HG02759 (cell line): ENCODE data around the gene FAM3D.

ENCODE experiments used
- ATAC-seq: cut with Tn5 transposase; IDR thresholded peaks from one replicate; pipeline ENCODE4 v1.9.1; 2021; ENCODE audit warnings: mild to moderate bottlenecking, moderate library complexity; ENCODE audit not compliant: unreplicated experiment

FAM3D gene

DNA sequence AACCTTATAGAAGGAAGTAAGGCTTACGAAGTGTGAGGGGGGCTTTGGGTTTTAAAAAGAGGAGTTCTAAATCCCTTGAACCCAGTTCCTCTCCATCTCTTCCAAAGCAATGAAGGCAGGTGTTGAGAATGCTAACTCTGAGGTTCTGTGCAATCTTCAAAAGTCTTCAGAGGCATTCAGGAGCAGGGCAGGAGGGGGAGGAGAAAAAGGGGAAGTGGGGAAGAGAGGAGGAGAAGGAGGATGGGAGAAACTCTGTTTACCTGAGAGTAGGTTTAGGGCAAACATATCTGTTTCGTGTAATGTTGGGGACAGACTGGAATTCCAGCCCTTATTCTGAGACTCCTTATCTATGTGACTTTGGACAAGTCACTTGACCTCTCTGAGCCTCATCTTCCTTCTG, 36.9 kb downstream of the FAM3D start:
- ATAC-seq: no peak

DNA sequence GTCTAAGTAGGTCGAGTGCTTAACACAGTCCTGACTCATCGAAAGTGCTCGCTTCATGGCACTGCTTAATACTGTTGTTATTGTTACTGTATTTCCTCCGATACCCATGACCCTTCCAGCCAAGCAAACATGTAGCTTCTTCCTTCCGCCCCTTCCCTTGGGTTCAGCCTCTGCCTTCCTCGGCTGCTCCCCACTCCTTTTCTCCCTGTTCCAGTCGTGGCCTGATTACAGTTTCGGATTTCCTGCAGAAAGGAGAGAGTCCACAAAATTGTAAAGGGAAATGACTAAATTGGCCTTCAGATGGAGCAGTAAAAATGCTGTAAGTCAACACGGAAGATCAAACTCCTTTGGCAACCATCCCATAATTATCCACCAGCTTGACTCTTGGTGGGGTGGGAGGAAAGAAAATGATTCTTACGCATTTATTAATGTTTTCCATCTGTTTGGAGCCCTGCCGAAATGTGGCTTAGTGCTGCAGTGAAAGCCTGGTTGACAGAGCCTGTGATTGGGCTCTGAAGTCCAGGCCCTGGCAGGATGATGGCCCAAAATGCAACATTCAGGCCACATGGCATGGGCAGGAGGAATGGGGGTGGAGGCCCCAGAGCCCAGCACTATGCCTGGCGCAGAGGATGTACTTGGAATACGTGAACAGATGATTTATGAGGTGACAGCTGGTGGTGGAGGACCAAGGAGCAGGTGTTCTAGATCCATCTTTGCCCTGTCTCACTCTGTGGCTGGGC, 37.6 kb downstream of the FAM3D start:
- no peak for ATAC-seq

DNA sequence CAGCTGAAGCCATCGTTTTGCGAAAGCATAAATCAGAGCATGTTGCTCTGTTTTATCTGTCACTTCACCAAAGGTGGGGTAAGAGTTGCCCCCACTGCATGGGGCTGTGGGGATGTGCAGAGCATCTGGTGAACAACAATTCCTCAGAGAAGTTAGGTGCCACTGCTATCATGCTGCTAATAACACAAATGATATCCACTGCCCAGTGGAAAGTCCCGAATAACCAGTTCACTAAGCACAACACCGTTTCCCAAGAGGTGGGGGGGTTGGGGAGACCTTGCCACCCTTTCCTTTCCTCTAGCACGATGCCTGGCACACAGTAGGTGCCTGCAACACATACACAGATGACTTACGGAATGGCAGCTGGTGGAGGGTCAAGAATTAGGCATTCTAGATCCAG, 38.6 kb downstream of the FAM3D start:
- no peak for ATAC-seq

DNA sequence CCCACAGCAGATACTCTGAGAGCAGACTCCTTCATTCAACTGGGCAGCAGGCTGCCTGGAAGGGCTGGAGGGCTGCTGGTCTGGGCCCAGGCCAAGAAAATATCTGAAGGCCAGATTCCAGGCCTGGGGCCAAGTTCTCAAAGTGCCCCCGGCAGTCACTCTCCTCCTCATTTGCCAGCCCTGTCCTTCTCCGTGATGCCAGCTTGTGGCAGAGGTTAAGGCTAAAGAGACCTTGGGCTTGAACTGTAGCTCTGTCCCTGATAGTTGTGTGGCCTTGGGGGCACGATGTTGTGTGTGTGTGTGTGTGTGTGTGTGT, 39.0 kb downstream of the FAM3D start:
- ATAC-seq: no peak

GRCh38 chr3:58626841-58627569, 39.6 kb downstream of the FAM3D start:
- no peak for ATAC-seq

DNA sequence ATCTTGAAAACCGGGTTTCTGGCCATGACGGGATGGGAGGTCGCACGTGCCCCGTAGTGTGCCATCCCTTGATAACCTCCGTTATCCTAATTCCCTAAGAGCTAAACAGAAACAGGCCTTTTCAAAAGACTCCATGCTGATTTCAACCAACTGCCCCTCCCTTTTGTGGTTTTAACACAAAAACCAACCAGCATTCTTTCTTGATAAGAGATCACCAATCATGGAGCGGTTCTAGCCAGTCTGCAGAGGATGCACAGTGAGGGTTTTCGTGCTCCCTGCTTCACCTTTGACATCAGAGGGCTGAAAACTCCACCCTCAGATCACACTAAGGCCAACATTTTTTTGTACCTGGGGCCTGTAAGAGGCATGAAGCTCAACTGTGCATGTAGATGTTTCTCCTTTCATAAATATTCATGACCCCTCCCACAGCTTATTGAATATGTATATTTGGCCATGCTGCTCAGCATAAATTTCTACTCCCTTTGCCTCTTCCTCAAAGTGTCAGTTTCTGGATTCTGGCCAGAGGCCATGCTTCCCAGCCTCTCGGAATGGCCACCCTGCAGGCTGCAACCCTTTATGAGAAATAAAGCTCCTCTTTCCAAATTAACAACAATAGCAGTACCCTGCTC, 41.3 kb downstream of the FAM3D start:
- ATAC-seq: no peak

- ATAC-seq: no peak
Observed at GRCh38 chr3:58624550-58624949, 42.0 kb downstream of the FAM3D start.

DNA sequence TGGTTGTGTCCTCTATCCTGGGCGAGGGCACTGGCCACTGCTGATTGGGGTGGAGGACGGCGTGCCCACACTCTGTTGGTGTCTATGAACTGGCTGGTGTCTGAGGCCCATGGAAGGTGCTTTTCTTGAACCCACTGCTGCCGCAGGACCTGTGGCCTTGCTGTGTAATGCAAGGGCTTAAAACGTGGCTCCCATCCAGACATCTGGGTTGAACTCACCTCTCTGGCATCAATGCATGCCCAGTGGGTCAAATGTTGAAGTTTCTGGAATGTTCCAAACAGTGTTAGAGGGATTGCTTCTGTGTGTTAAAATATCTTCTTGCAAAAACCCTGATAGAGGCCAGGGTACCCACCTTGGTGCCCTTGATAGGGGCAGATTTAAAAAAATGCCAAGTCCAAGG, 42.6 kb downstream of the FAM3D start:
- ATAC-seq: no peak

- ATAC-seq: no peak
Observed at GRCh38 chr3:58623478-58623877, 43.1 kb downstream of the FAM3D start.

GRCh38 chr3:58622892-58623291, 43.7 kb downstream of the FAM3D start:
- no peak for ATAC-seq

DNA sequence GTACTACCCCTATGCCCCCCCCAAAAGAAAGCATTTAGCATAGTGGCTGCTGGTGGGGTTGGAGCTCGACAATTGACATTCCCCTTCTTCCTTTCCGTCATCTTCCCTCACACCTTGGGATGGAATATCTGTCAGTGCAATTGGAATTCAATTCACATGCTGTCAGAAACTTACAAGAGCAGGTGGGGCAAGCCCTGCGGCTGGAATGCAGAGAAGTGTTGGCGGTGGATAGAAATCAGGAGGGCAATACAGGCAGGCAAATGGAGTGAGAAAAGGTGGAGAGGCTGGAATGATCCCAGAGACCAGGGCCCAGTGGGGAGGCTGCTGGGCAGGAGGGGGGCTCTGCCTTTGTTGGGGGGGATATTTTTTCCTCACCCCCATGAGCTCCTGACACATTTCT, 44.1 kb downstream of the FAM3D start:
- ATAC-seq: no peak

DNA sequence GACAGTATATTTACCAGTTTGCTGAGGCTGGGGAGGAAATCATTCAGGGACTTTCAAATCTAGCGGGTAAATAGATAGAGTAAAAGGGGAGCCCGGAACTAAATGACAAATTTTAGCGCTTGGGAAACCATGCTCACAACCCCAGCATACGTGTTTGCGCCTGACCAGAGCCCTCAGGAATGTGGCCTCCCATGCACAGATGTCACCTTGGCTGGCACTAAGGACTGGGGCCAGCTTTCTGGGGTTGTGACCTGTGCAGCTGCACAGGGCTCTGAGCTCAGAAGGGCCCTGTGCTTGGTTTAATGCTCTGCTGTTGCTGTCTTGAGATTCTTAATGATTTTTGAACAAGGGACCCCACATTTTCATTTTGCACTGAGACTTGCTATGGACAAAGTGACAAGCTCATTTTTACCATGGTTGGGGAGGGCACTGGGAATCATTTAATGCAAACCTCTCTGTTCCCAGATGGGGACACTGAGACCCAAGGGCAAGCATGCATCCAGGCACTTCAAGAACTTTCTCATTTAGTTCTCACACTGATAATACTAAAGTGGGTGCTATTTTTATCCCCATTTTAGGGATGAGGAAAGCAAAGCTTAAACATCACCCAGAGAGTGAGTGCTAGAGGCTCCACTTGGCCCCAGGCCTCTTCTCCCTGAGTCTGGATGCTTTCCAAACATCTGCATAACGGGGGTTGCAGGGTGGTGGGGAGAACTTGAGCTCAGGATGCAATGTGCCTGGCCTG, 45.3 kb downstream of the FAM3D start:
- no peak for ATAC-seq

DNA sequence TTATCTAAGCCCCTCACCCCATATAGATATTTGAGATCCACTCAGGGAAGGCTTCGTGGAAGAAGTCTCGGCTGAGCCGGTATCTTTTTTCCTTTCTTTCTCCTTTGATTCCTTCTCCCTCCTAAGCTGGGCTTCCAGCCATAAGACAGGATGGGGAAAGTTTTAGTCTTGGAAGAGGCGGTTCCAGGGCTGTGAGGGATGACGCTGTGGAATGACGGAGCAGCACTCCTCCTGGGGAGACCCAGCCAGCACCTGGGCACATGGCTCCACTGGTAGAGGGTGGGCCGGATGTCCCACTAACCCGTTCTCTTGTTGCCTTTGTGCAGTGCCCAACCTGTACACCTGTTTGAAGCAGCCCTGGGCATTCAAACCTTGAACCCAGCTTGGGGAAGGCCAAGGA, 46.2 kb downstream of the FAM3D start:
- ATAC-seq: no peak

DNA sequence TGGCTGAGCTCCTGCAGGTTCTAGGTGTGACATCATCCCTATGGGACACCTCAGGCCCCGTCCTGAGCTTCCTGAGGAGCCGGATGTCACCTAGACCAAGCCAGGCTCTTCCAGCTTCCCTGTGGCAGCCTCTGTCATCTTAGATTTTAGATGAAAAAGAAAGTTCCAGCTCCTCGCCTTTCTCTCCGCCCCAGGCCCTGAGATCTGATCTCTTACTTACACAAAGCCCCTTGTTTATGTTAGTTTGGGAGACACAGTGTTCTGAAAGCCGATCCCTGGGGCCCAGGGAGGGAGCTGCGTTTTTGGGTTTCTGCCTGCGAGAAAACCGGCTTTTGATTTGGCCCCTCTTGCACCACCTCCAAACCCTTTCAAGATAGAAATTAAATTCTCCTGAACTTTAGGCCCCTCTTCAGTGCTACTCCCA, 49.2 kb downstream of the FAM3D start:
- no peak for ATAC-seq

DNA sequence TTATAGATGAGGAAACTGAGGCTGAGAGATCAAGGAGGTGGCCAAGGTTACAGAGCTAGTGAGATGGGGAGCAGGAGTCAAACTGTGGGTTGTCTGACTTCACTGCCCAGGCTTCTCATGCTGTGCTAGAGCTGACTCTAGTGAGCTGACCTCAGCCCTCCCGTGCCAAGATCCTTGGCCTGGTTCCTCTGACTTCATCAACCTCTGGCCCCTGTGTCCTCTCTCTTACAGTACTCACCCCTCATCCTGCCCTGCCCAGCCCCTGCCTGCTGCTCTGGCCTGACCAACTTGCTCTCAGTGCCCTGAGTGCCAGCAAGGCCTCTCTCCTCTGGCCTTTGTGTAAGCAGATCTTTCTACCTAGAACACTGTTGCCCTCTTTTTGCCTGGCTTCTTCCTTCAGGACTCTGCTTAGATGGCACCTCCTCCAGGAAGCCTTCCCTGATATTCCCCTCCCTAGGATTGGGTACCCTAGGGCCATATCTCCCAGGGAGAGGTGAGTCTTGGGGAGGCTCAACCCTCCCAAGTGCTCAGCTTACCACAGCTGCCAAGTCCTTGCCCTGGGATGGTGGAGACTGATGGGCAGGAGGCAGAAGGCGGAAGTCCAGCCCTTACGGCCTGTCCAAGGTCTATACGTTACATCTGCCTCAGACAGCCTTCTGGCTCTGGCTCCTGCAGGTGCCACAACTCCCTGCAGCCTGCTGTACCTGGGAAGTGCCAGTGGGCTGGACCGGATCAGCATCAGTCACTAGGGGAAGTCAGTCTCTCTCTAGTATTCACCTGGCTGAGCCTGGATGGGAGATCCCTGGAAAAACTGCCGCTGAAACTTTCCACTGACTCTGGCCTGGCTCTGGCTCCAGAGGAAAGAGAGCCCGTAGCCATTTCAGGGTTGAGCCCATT, 53.1 kb downstream of the FAM3D start:
- no peak for ATAC-seq

GRCh38 chr3:58612830-58613229, 53.7 kb downstream of the FAM3D start:
- ATAC-seq: no peak

GRCh38 chr3:58609990-58610389, 56.6 kb downstream of the FAM3D start:
- ATAC-seq: peak; percentile 66

DNA sequence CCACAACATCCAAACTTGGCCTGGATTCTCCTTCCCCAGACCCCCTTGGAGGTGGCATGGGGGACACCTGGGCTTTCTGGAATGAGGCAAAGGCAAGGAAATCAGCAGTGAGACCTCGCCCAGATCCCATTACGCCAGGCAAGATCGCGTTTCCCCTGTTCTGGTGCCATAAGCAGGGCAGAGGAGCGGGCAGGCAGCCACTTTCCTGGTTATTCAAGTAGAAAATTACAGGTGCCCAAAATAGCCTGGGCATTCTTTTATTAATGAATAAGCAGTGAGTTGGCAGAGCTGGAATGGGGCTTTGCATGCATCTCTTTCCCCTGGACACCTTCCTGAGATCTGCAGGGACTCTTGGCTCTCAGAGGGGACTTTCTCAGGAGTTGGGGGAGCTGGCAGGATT, 57.9 kb downstream of the FAM3D start:
- no peak for ATAC-seq

GRCh38 chr3:58607816-58608215, 58.8 kb downstream of the FAM3D start:
- ATAC-seq: no peak

DNA sequence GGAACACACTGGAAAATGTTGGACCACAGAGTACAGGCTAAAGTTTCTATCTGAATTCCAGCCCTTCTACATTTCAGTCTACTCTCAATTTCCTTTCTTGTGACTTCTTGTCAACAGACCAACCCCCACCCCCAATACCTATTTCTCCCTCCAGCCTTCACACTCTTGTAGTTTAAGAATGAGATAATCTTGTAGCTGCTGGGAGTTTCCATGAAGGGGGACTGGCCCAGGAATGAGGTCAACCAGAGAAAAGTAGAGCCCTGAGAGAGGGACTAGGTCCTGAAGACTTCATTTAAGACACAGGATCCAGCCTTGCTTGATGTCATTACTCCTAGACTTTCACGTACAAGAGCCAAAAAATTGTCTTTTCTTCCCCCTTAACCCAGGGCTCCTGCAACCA, 59.9 kb downstream of the FAM3D start:
- ATAC-seq: no peak

GRCh38 chr3:58604031-58604430, 62.5 kb downstream of the FAM3D start:
- no peak for ATAC-seq
